DOHH2 (cell line): ENCODE measurements around the gene MRGPRD.

Experiments used
- H3F3A ChIP-seq: fragments of 200-600 bp; sonication (generic), shearing (Covaris generic); 2 replicates; pipeline ENCODE4 v1.6.0; 2016; ENCODE audit warnings: antibody characterized with exemption, mild to moderate bottlenecking; ENCODE audit not compliant: control insufficient read depth, insufficient read depth
- H3K27ac ChIP-seq: fragments of 200-600 bp; sonication (generic); 2 replicates; pipeline ENCODE4 v1.5.1; 2014; ENCODE audit warnings: low read depth, mild to moderate bottlenecking, low read length, moderate library complexity
- H3K27me3 ChIP-seq: fragments of 200-600 bp; sonication (generic); 2 replicates; pipeline ENCODE4 v1.6.1; 2014; ENCODE audit warnings: mild to moderate bottlenecking, low read length, mixed read lengths; ENCODE audit not compliant: control insufficient read depth
- H3K36me3 ChIP-seq: fragments of 200-600 bp; sonication (generic); 2 replicates; pipeline ENCODE4 v1.6.1; 2014; ENCODE audit warnings: mild to moderate bottlenecking, low read length, moderate library complexity, mixed read lengths; ENCODE audit not compliant: control insufficient read depth
- H3K4me1 ChIP-seq: fragments of 200-600 bp; sonication (generic); 2 replicates; pipeline ENCODE4 v1.6.1; 2014; ENCODE audit warnings: mild to moderate bottlenecking, low read length, mixed read lengths; ENCODE audit not compliant: control insufficient read depth
- H3K4me2 ChIP-seq: fragments of 200-600 bp; sonication (generic); 2 replicates; pipeline ENCODE4 v1.6.0; 2014; ENCODE audit warnings: mild to moderate bottlenecking, low read length, moderate library complexity
- H3K4me3 ChIP-seq: fragments of 200-600 bp; sonication (generic); 2 replicates; pipeline ENCODE4 v1.5.1; 2014; ENCODE audit warnings: mild to moderate bottlenecking, low read length, mixed read lengths
- H3K79me2 ChIP-seq: fragments of 200-600 bp; sonication (generic); 2 replicates; pipeline ENCODE4 v1.6.1; 2014; ENCODE audit warnings: mild to moderate bottlenecking, low read length, mixed read lengths; ENCODE audit not compliant: control insufficient read depth
- H3K9me2 ChIP-seq: fragments of 200-600 bp; sonication (generic); replicated peaks from 2 replicates; pipeline ENCODE4 v1.6.1; 2014; ENCODE audit warnings: mild to moderate bottlenecking, low read length, mixed read lengths; ENCODE audit not compliant: control insufficient read depth
- H3K9me3 ChIP-seq: fragments of 200-600 bp; sonication (generic); 2 replicates; pipeline ENCODE4 v1.6.1; 2014; ENCODE audit warnings: antibody characterized with exemption, low read length, mixed read lengths; ENCODE audit not compliant: control insufficient read depth, insufficient read depth
- H4K20me1 ChIP-seq: fragments of 200-600 bp; sonication (generic); 2 replicates; pipeline ENCODE4 v1.6.0; 2014; ENCODE audit warnings: low read depth, mild to moderate bottlenecking, antibody characterized with exemption, low read length, moderate library complexity; ENCODE audit not compliant: control insufficient read depth, insufficient read depth
- CTCF ChIP-seq: fragments of 200-600 bp; sonication (generic); IDR thresholded peaks from one replicate; pipeline ENCODE4 v1.5.1; 2014; ENCODE audit warnings: antibody characterized with exemption, mild to moderate bottlenecking, low read depth, low read length; ENCODE audit not compliant: poor library complexity, severe bottlenecking
- EZH2phosphoT487 ChIP-seq: fragments of 200-600 bp; sonication (generic); IDR thresholded peaks from 2 replicates; pipeline ENCODE4 v1.6.1; 2017; ENCODE audit warnings: borderline replicate concordance, mild to moderate bottlenecking, antibody characterized with exemption, low read length, moderate library complexity, mixed read lengths

MRGPRD gene

GRCh38 chr11:68987211-68987610, 6.4 kb upstream of the MRGPRD start:
- H3K9me2 ChIP-seq: no peaks in the 10 kb centered on the region
- no peak overlapping the region for H3K27ac ChIP-seq
- H3F3A ChIP-seq: no peaks in the 10 kb centered on the region
- TF ChIP-seq EZH2phosphoT487: no peak
- H3K36me3 ChIP-seq: no peaks in the 10 kb centered on the region
- H3K4me2 ChIP-seq: no peak overlapping the region
- peaks cover 15% of the 10 kb centered on the region for H3K27me3 ChIP-seq
- no peaks in the 10 kb centered on the region for H3K4me1 ChIP-seq
- no peaks in the 10 kb centered on the region for H3K79me2 ChIP-seq
- H3K4me3 ChIP-seq: no peak overlapping the region
- H4K20me1 ChIP-seq: no peaks in the 10 kb centered on the region
- no peaks in the 10 kb centered on the region for H3K9me3 ChIP-seq

GRCh38 chr11:68983801-68984200, 3.0 kb upstream of the MRGPRD start:
- no peaks in the 10 kb centered on the region for H3K9me3 ChIP-seq
- H3K4me2 ChIP-seq: no peak overlapping the region
- no peaks in the 10 kb centered on the region for H3K4me1 ChIP-seq
- peaks cover 14% of the 10 kb centered on the region for H3K27me3 ChIP-seq
- no peaks in the 10 kb centered on the region for H4K20me1 ChIP-seq
- no peaks in the 10 kb centered on the region for H3F3A ChIP-seq
- no peak overlapping the region for H3K4me3 ChIP-seq
- H3K27ac ChIP-seq: no peak overlapping the region
- H3K9me2 ChIP-seq: no peaks in the 10 kb centered on the region
- TF ChIP-seq EZH2phosphoT487 (no peak), CTCF (no peak)
- no peaks in the 10 kb centered on the region for H3K79me2 ChIP-seq
- no peaks in the 10 kb centered on the region for H3K36me3 ChIP-seq

- no peak for TF ChIP-seq CTCF
- no peak for TF ChIP-seq EZH2phosphoT487
- Histone ChIP-seq H3K27me3 (peaks cover 7% of the 10 kb centered on the region; the same call in 1 of the 2 replicates), H3K27ac (no peak overlapping the region), H4K20me1 (no peaks in the 10 kb centered on the region), H3K4me2 (no peak overlapping the region), H3K4me1 (no peaks in the 10 kb centered on the region), H3K9me3 (no peaks in the 10 kb centered on the region), H3K79me2 (no peaks in the 10 kb centered on the region), H3K9me2 (no peaks in the 10 kb centered on the region), H3K36me3 (no peaks in the 10 kb centered on the region), H3F3A (no peaks in the 10 kb centered on the region), H3K4me3 (no peak overlapping the region)
Observed at GRCh38 chr11:68982134-68982533, 1.3 kb upstream of the MRGPRD start.

- Histone ChIP-seq H3K79me2 (no peaks in the 10 kb centered on the region), H3K4me1 (no peaks in the 10 kb centered on the region), H3K4me3 (no peak overlapping the region), H3K27ac (no peak overlapping the region), H3K4me2 (no peak overlapping the region), H4K20me1 (no peaks in the 10 kb centered on the region), H3K9me2 (no peaks in the 10 kb centered on the region), H3K9me3 (no peaks in the 10 kb centered on the region), H3K36me3 (no peaks in the 10 kb centered on the region), H3F3A (no peaks in the 10 kb centered on the region), H3K27me3 (no peaks in the 10 kb centered on the region)
- TF ChIP-seq EZH2phosphoT487 (no peak), CTCF (no peak)
Observed at GRCh38 chr11:68979931-68980775, 633 bp downstream of the MRGPRD start.
